Measurements from ENCODE around the gene ZNF716. TPM values are rescaled to one million over a fixed set of nuclear protein-coding genes. Genes with fewer than 3 reads are reported as not detected.
"Not testable (repeated sequence)": the region's sequence is repeated elsewhere in the genome, so short reads cannot be mapped to it uniquely, and the experiment has no call there.

ZNF716 gene
- total RNA-seq, 1 experiment from 2014 or later = not detected

DNA sequence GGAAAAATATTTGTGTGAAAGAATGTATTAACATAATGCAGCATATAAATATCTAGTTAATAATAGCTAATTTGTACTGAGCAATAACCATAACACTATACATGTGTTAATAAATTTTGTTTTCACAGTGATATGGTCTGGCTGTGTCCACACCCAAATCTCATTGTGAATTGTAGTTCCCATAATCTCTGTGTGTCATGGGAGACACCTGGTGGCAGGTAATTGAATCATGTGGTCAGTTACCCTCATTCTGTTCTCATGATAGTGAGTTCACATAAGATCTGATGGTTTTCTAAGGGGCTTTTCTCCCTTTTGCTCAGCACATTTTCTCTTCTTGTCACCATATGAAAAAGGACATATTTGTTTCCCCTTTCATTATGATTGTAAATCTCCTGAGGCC lies 30.3 kb downstream of the ZNF716 start:
- H3K36me3 ChIP-seq (replicated peaks; ENCODE audit: control insufficient read depth, insufficient read depth, low read length); H3K4me3 ChIP-seq (ENCODE audit: insufficient read depth, low read depth, low read length); H3K27me3 ChIP-seq (ENCODE audit: control insufficient read depth, insufficient read depth, low read length); DNase-seq: not testable (repeated sequence)

DNA sequence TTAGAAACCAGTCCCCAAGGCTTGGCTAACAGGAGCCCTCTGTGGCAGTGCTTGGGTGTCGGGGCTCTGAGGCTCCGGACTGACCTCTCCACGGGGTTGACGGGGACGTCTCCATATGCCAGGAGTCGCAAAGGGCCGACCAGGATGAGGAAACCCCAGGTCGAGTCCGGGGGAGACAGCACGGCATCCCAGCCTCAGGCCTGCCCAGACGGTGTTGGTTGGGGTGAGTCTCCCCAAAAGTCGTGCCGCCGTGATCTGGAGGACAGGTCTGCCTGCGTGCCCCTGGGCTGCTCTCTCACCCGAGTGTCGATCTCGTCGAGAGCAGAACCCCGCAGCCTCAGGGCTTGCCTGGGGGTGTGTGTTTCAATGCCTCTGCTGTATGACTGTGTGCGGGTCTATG lies 35.0 kb downstream of the ZNF716 start:
- not testable (repeated sequence) for DNase-seq; H3K4me3 ChIP-seq (ENCODE audit: insufficient read depth, low read depth, low read length); H3K36me3 ChIP-seq (replicated peaks; ENCODE audit: control insufficient read depth, insufficient read depth, low read length); H3K27me3 ChIP-seq (ENCODE audit: control insufficient read depth, insufficient read depth, low read length)

DNA sequence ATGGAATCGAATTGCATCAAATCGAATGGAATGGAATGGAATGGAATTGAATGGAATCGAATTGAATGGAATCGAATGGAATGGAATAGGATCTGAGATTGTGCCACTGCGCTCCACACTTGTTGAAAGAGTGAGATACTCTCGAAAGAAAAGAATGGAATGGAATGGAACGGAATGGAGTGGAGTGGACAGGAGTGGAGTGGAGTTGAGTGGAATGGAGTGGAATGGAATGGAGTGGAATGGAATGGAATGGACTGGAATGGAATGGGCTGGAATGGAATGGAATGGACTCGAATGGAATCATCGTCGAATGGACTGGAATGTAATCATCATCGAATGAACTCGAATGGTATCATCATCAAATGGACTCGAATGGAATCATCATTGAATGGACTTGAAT lies 38.0 kb downstream of the ZNF716 start:
- Histone ChIP-seq H3K27me3 (ENCODE audit: control insufficient read depth, insufficient read depth, low read length) (no peaks in the 10 kb centered on the region), H3K36me3 (replicated peaks; ENCODE audit: control insufficient read depth, insufficient read depth, low read length) (no peaks in the 10 kb centered on the region), H3K4me3 (ENCODE audit: insufficient read depth, low read depth, low read length) (no peak overlapping the region)
- no peak for DNase-seq

DNA sequence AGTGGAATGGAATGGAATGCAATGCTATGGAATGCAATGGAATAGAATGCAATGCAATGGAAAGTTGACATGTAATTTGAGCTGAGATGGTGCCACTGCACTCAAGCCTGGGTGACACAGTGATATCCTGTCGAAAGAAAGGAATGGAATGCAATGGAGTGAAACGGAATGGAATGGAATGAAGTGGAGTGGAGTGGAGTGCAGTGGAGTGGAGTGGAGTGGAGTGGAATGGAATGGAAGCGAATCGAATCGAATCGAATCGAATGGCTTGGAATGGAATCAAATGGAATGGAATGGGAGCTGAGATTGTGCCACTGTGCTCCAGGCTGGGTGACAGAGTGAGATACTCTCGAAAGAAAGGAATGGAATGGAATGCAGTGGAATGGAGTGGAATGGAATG lies 45.1 kb downstream of the ZNF716 start:
- H3K36me3 ChIP-seq (replicated peaks; ENCODE audit: control insufficient read depth, insufficient read depth, low read length); H3K4me3 ChIP-seq (ENCODE audit: insufficient read depth, low read depth, low read length); DNase-seq; H3K27me3 ChIP-seq (ENCODE audit: control insufficient read depth, insufficient read depth, low read length): not testable (repeated sequence)

DNA sequence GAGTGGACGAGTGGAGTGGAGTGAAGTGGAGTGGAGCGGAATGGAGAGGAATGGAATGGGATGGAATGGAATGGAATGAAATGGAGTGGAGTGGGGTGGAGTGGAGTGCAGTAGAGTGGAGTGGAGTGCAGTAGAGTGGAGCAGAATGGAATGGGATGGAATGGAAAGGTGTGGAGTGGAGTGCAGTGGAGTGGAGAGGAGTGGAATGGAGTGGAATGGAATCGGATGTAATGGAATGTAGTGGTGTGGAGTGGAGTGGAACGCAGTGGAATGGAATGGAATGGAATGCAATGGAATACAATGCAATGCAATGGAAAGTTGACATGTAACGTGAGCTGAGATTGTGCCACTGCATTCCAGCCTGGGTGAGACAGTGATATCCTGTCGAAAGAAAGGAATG lies 46.4 kb downstream of the ZNF716 start:
- H3K4me3 ChIP-seq (ENCODE audit: insufficient read depth, low read depth, low read length) = no peak overlapping the region
- no peaks in the 10 kb centered on the region for H3K27me3 ChIP-seq (ENCODE audit: control insufficient read depth, insufficient read depth, low read length)
- H3K36me3 ChIP-seq (replicated peaks; ENCODE audit: control insufficient read depth, insufficient read depth, low read length) = no peaks in the 10 kb centered on the region
- DNase-seq = no peak

DNA sequence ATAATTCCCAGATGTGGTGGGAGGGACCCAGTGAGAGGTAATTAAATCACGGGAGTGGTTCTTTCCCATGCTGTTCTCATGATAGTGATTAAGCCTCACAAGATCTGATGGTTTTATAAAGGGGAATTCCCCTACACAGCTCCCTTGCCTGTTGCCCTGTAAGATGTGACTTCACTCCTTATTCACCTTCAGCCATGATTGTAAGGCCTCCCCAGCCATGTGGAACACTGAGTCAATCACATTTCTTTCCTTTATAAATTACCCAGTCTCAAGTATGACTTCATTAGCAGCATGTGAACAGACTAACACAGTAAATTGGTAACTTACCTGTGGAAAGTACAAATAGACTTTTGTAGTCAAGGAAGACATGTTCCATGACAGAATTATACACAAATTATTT lies 55.2 kb downstream of the ZNF716 start:
- no peak for DNase-seq
- Histone ChIP-seq H3K4me3 (ENCODE audit: insufficient read depth, low read depth, low read length) (no peak overlapping the region), H3K36me3 (replicated peaks; ENCODE audit: control insufficient read depth, insufficient read depth, low read length) (no peaks in the 10 kb centered on the region), H3K27me3 (ENCODE audit: control insufficient read depth, insufficient read depth, low read length) (no peaks in the 10 kb centered on the region)
